ENCODE data around the gene CCDC154. TPM values are rescaled to one million over a fixed set of nuclear protein-coding genes. Genes with fewer than 3 reads are reported as not detected.

Gene CCDC154
- total and polyA plus RNA-seq, 10 of the 15 experiments (the other 5 are each of a cell fraction or from before 2014, with no cell fraction given), result 0.06 to 0.26 (median 0.25) TPM; not detected in 7

DNA sequence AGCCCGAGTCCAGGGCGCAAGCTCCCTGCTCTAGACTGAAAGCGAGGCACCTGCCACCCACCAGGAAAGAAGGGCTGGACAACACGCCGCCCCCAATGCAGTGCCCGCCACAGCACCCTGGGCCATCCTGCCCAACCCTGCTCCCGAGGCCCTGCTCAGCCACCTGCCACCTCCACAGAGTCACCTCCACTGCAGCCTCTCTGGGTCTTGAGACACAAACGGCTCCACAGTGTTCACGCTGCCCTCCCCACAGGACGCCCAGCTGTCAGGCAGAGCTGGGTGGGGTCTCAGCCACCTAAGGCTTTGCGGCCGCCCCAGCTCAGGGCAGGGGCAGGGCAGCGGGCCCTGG is 21.2 kb upstream of the CCDC154 start:
- 83% methylated on average over 13 of the region's 13 CpGs for WGBS (ENCODE audit: insufficient coverage, insufficient replicate concordance, low lambda C conversion rate, missing lambda C conversion rate)
- ChIA-PET RAD21 (ENCODE audit: unreplicated experiment) (no interaction called here), CTCF (no interaction called here), SMC1A (ENCODE audit: uncharacterized antibody, unreplicated experiment) (no interaction called here), POLR2A (no interaction called here)
- Histone ChIP-seq H3K27me3 (replicated peaks in 1 of 2; ENCODE audit: control insufficient read depth in 2 of 2, insufficient read depth in 2 of 2, low read length in 1 of 2) (no peaks in the 10 kb centered on the region), H2AFZ (ENCODE audit: control insufficient read depth, low read depth, low read length) (no peak overlapping the region), H3K4me3 (no peak overlapping the region), H3K79me2 (ENCODE audit: control insufficient read depth, insufficient read depth, low read length) (peaks cover 22% of the 10 kb centered on the region), H3K27ac (ENCODE audit: control insufficient read depth, insufficient read depth) (no peak overlapping the region), H3K9me3 (replicated peaks; ENCODE audit: control insufficient read depth, insufficient read depth, low read length) (no peaks in the 10 kb centered on the region), H3K4me2 (ENCODE audit: control insufficient read depth, insufficient read depth) (no peak overlapping the region), H3K4me1 (ENCODE audit: control insufficient read depth, insufficient read depth, low read length) (peaks cover 4% of the 10 kb centered on the region), H4K20me1 (ENCODE audit: control insufficient read depth, insufficient read depth) (no peaks in the 10 kb centered on the region), H3K9ac (ENCODE audit: control insufficient read depth, insufficient read depth, low read length) (no peak overlapping the region), H3K36me3 (ENCODE audit: control insufficient read depth in 2 of 2, insufficient read depth in 2 of 2, low read length in 1 of 2) (peaks cover 0 to 3% of the 10 kb centered on the region in 2 experiments; a peak in 2 of 4 replicates)
- ATAC-seq (no peak), DNase-seq (ENCODE audit: low read depth, low spot score) (no peak), FAIRE-seq (no peak)
- in situ Hi-C loops (cut with MboI) (no loop called here), intact Hi-C loops (cut with micrococcal nuclease; ENCODE audit: unreplicated experiment) (no loop called here)
- BruUV-seq (replicated peaks), result no TSS peak
- TF ChIP-seq TCF12 (IDR thresholded peaks at IDR 0.05; ENCODE audit: low read depth, low read length) (no peak), SIN3A (IDR thresholded peaks at IDR 0.05; ENCODE audit: low read depth, low read length) (no peak), ZBTB40 (IDR thresholded peaks at IDR 0.05; ENCODE audit: borderline replicate concordance) (no peak), RAD51 (IDR thresholded peaks at IDR 0.05) (no peak), GABPA (IDR thresholded peaks at IDR 0.05; ENCODE audit: low read depth) (no peak), HDAC2 (IDR thresholded peaks at IDR 0.05) (no peak), NKRF (conservative IDR thresholded peaks at IDR 0.05) (no peak)
- TF ChIP-seq, protein P1, sequence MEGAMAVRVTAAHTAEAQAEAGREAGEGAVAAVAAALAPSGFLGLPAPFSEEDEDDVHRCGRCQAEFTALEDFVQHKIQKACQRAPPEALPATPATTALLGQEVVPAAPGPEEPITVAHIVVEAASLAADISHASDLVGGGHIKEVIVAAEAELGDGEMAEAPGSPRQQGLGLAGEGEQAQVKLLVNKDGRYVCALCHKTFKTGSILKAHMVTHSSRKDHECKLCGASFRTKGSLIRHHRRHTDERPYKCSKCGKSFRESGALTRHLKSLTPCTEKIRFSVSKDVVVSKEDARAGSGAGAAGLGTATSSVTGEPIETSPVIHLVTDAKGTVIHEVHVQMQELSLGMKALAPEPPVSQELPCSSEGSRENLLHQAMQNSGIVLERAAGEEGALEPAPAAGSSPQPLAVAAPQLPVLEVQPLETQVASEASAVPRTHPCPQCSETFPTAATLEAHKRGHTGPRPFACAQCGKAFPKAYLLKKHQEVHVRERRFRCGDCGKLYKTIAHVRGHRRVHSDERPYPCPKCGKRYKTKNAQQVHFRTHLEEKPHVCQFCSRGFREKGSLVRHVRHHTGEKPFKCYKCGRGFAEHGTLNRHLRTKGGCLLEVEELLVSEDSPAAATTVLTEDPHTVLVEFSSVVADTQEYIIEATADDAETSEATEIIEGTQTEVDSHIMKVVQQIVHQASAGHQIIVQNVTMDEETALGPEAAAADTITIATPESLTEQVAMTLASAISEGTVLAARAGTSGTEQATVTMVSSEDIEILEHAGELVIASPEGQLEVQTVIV (IDR thresholded peaks at IDR 0.05; ENCODE audit: borderline replicate concordance, partially characterized antibody), result no peak
- TF ChIP-seq, protein P2, sequence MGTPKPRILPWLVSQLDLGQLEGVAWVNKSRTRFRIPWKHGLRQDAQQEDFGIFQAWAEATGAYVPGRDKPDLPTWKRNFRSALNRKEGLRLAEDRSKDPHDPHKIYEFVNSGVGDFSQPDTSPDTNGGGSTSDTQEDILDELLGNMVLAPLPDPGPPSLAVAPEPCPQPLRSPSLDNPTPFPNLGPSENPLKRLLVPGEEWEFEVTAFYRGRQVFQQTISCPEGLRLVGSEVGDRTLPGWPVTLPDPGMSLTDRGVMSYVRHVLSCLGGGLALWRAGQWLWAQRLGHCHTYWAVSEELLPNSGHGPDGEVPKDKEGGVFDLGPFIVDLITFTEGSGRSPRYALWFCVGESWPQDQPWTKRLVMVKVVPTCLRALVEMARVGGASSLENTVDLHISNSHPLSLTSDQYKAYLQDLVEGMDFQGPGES (IDR thresholded peaks at IDR 0.05), result no peak

Data from GM12878 (cell line).